Measurements from ENCODE around the gene XDH.

XDH gene

GRCh38 chr2:31354837-31355236 lies 59.7 kb downstream of the XDH start:
- no peaks in the 10 kb centered on the region for H3F3A ChIP-seq (ENCODE audit: insufficient read depth, low read length)
- no peaks in the 10 kb centered on the region for H3K27me3 ChIP-seq (ENCODE audit: insufficient read depth, low read length)
- H3K4me3 ChIP-seq (ENCODE audit: low read depth, low read length, poor library complexity, severe bottlenecking): no peak overlapping the region
- no peak overlapping the region for H3K9ac ChIP-seq (ENCODE audit: low read length)
- H3K4me1 ChIP-seq (ENCODE audit: insufficient read depth, low read length, severe bottlenecking): no peaks in the 10 kb centered on the region
- H3K9me3 ChIP-seq (ENCODE audit: low read length): no peaks in the 10 kb centered on the region
- H4K20me1 ChIP-seq (ENCODE audit: insufficient read depth, low read length): no peaks in the 10 kb centered on the region
- no peaks in the 10 kb centered on the region for H3K9me2 ChIP-seq (ENCODE audit: low read depth, low read length)
- H3K27ac ChIP-seq (ENCODE audit: low read depth, low read length, poor library complexity, severe bottlenecking): no peak overlapping the region
- H2AFZ ChIP-seq (ENCODE audit: low read length): no peak overlapping the region
- TF ChIP-seq EZH2 (IDR thresholded peaks at IDR 0.05; ENCODE audit: borderline replicate concordance, low read length) (no peak), CTCF (IDR thresholded peaks at IDR 0.05; ENCODE audit: low read length) (peak; percentile 39; the same call in 1 of the 2 replicates)
- H3K79me2 ChIP-seq (ENCODE audit: insufficient read depth, low read length): no peaks in the 10 kb centered on the region
- no peak overlapping the region for H3K4me2 ChIP-seq (ENCODE audit: low read length)
- H3K36me3 ChIP-seq (ENCODE audit: insufficient read depth, low read length): no peaks in the 10 kb centered on the region

DNA sequence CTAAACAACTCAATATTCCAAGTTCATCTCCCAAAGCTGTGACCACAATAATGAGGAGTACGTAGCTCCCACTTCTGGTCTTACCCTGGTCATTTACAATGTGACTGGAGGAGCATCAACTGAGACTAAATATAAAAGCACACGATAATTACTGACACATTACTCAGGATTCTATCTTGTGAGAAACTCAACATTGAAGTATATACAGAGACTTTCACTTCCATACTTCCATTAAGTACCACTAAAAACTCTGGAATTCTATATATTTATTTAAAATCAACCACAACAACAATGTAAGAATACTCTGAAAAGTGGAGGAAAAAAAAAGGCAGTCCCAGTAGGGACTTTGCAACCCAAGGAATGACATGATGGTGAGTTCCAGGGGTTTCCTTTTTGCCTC lies 61.4 kb downstream of the XDH start:
- Histone ChIP-seq H2AFZ (ENCODE audit: low read length) (no peak overlapping the region), H3K27me3 (ENCODE audit: insufficient read depth, low read length) (no peaks in the 10 kb centered on the region), H3F3A (ENCODE audit: insufficient read depth, low read length) (no peaks in the 10 kb centered on the region), H4K20me1 (ENCODE audit: insufficient read depth, low read length) (no peaks in the 10 kb centered on the region), H3K9ac (ENCODE audit: low read length) (no peak overlapping the region), H3K79me2 (ENCODE audit: insufficient read depth, low read length) (no peaks in the 10 kb centered on the region), H3K36me3 (ENCODE audit: insufficient read depth, low read length) (no peaks in the 10 kb centered on the region), H3K4me3 (ENCODE audit: low read depth, low read length, poor library complexity, severe bottlenecking) (no peak overlapping the region), H3K4me1 (ENCODE audit: insufficient read depth, low read length, severe bottlenecking) (no peaks in the 10 kb centered on the region), H3K9me2 (ENCODE audit: low read depth, low read length) (no peaks in the 10 kb centered on the region), H3K27ac (ENCODE audit: low read depth, low read length, poor library complexity, severe bottlenecking) (no peak overlapping the region), H3K9me3 (ENCODE audit: low read length) (no peaks in the 10 kb centered on the region), H3K4me2 (ENCODE audit: low read length) (no peak overlapping the region)
- TF ChIP-seq EZH2 (IDR thresholded peaks at IDR 0.05; ENCODE audit: borderline replicate concordance, low read length): no peak
- no peak for TF ChIP-seq CTCF (IDR thresholded peaks at IDR 0.05; ENCODE audit: low read length)

DNA sequence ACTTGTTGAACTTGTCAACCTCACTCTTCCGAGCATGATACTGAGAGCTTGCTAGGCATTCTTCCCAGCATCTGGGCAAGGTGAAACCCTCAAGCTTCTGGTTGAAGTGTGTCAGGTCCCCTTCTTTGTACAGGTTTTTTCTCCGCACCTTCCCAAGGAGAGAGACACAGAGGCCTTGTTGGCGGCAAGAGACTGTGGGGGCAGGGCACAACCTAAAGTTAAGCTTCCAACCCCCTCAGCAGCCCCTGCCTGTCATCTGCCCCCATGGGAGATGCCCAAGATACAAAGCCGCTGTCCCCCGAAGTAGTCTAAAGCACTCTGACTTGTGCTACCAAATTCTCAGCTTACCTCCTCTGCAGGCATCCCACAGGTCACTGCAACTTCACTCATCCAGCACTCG lies 64.9 kb downstream of the XDH start:
- Histone ChIP-seq H3K27ac (ENCODE audit: low read depth, low read length, poor library complexity, severe bottlenecking) (no peak overlapping the region), H3K9ac (ENCODE audit: low read length) (no peak overlapping the region), H3K9me2 (ENCODE audit: low read depth, low read length) (no peaks in the 10 kb centered on the region), H3K79me2 (ENCODE audit: insufficient read depth, low read length) (no peaks in the 10 kb centered on the region), H2AFZ (ENCODE audit: low read length) (no peak overlapping the region), H3K4me2 (ENCODE audit: low read length) (no peak overlapping the region), H3K4me1 (ENCODE audit: insufficient read depth, low read length, severe bottlenecking) (no peaks in the 10 kb centered on the region), H4K20me1 (ENCODE audit: insufficient read depth, low read length) (no peaks in the 10 kb centered on the region), H3K36me3 (ENCODE audit: insufficient read depth, low read length) (no peaks in the 10 kb centered on the region), H3K27me3 (ENCODE audit: insufficient read depth, low read length) (no peaks in the 10 kb centered on the region), H3K9me3 (ENCODE audit: low read length) (no peaks in the 10 kb centered on the region), H3K4me3 (ENCODE audit: low read depth, low read length, poor library complexity, severe bottlenecking) (no peak overlapping the region), H3F3A (ENCODE audit: insufficient read depth, low read length) (no peaks in the 10 kb centered on the region)
- TF ChIP-seq EZH2 (IDR thresholded peaks at IDR 0.05; ENCODE audit: borderline replicate concordance, low read length): no peak
- TF ChIP-seq CTCF (IDR thresholded peaks at IDR 0.05; ENCODE audit: low read length): no peak
